ENCODE measurements around the gene TMPRSS6.

Gene TMPRSS6

DNA sequence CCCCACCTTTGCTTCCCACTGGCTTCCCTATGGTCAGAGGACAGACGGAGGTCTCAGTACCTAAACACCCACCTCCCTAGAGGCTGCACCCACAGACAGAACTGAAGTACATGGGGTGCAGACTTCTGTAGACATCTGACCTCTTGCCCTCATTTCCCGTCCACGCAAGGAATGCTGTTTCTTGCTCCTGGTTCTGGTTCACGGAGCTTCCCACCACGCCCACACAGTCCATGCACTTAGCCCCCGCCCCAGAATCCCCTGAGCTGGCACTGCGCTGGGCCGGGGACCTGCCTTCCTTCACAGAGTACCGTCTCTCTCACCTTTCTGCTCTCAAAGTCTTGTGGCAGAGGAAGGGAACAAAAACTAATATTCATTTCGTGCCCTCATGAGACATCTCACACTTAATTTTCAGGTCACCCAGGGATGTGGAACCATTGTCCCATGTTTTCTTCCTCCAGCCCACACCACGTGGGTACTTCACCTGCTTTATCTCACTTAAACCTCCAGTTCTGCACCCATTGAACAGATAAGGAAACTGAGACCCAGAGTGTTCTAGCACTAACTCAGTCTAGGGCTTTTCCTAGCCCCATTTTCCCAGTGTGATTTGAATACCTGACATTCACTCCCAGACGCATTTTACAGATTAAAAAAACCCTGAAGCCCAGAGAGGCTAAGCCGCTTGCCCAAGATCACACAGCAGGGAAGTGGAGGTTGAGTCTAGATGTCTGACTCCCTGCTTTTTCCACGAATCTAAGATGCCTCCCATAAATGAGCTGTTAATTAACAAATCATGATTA lies 5.7 kb downstream of the TMPRSS6 start:
- H4K20me1 ChIP-seq (ENCODE audit: low read depth, low read length): no peaks in the 10 kb centered on the region
- H3K36me3 ChIP-seq (ENCODE audit: low read length): no peaks in the 10 kb centered on the region
- H3K9me2 ChIP-seq (replicated peaks; ENCODE audit: insufficient read depth, low read length): no peaks in the 10 kb centered on the region
- H3K27me3 ChIP-seq (ENCODE audit: low read length): no peaks in the 10 kb centered on the region
- TF ChIP-seq EZH2phosphoT487 (conservative IDR thresholded peaks at IDR 0.05; ENCODE audit: low read length): no peak
- TF ChIP-seq, protein P1, sequence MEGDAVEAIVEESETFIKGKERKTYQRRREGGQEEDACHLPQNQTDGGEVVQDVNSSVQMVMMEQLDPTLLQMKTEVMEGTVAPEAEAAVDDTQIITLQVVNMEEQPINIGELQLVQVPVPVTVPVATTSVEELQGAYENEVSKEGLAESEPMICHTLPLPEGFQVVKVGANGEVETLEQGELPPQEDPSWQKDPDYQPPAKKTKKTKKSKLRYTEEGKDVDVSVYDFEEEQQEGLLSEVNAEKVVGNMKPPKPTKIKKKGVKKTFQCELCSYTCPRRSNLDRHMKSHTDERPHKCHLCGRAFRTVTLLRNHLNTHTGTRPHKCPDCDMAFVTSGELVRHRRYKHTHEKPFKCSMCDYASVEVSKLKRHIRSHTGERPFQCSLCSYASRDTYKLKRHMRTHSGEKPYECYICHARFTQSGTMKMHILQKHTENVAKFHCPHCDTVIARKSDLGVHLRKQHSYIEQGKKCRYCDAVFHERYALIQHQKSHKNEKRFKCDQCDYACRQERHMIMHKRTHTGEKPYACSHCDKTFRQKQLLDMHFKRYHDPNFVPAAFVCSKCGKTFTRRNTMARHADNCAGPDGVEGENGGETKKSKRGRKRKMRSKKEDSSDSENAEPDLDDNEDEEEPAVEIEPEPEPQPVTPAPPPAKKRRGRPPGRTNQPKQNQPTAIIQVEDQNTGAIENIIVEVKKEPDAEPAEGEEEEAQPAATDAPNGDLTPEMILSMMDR (IDR thresholded peaks at IDR 0.05; ENCODE audit: insufficient read depth, low read length, poor library complexity, severe bottlenecking): no peak
- no peak overlapping the region for H3K4me2 ChIP-seq (ENCODE audit: low read depth, low read length, poor library complexity, severe bottlenecking)
- no peaks in the 10 kb centered on the region for H3K79me2 ChIP-seq (ENCODE audit: insufficient read depth, low read length)
- no peak overlapping the region for H3K4me3 ChIP-seq (ENCODE audit: insufficient read depth, low read length, poor library complexity, severe bottlenecking)
- H3K27ac ChIP-seq (ENCODE audit: low read depth, low read length): no peak overlapping the region
- no peak overlapping the region for H2AFZ ChIP-seq (ENCODE audit: low read depth, low read length, severe bottlenecking)
- H3F3A ChIP-seq (ENCODE audit: insufficient read depth): no peaks in the 10 kb centered on the region
- H3K9ac ChIP-seq (ENCODE audit: low read length): no peak overlapping the region
- H3K9me3 ChIP-seq (ENCODE audit: insufficient read depth, low read length): no peaks in the 10 kb centered on the region

DNA sequence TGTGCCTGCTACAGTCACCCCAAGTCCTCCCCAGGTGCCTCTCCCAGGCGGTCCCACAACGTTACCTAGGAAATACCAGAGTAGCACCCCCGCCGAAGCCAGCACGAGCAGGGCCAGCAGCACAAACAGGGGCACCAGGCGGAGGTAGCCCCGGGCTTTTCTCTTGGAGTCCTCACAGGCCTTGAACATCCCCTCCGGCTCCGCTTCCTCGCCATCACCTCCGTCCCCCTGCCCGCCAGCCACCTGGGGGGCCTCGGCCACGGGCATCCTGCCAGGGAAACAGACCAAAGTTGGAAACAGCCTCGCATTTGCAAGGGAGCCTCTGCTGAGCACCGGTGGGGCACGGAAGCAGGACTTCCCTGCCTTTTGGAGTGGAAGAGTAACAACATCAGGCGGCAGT lies 6.4 kb downstream of the TMPRSS6 start:
- Histone ChIP-seq H4K20me1 (ENCODE audit: low read depth, low read length) (no peaks in the 10 kb centered on the region), H3K4me3 (ENCODE audit: insufficient read depth, low read length, poor library complexity, severe bottlenecking) (no peak overlapping the region), H3K9me2 (replicated peaks; ENCODE audit: insufficient read depth, low read length) (no peaks in the 10 kb centered on the region), H3K27me3 (ENCODE audit: low read length) (no peaks in the 10 kb centered on the region), H3K9ac (ENCODE audit: low read length) (no peak overlapping the region), H3K27ac (ENCODE audit: low read depth, low read length) (no peak overlapping the region), H3K36me3 (ENCODE audit: low read length) (no peaks in the 10 kb centered on the region), H2AFZ (ENCODE audit: low read depth, low read length, severe bottlenecking) (no peak overlapping the region), H3K4me2 (ENCODE audit: low read depth, low read length, poor library complexity, severe bottlenecking) (no peak overlapping the region), H3K9me3 (ENCODE audit: insufficient read depth, low read length) (no peaks in the 10 kb centered on the region), H3K79me2 (ENCODE audit: insufficient read depth, low read length) (no peaks in the 10 kb centered on the region), H3F3A (ENCODE audit: insufficient read depth) (no peaks in the 10 kb centered on the region)
- TF ChIP-seq, protein P1 (IDR thresholded peaks at IDR 0.05; ENCODE audit: insufficient read depth, low read length, poor library complexity, severe bottlenecking): no peak
- no peak for TF ChIP-seq EZH2phosphoT487 (conservative IDR thresholded peaks at IDR 0.05; ENCODE audit: low read length)

DNA sequence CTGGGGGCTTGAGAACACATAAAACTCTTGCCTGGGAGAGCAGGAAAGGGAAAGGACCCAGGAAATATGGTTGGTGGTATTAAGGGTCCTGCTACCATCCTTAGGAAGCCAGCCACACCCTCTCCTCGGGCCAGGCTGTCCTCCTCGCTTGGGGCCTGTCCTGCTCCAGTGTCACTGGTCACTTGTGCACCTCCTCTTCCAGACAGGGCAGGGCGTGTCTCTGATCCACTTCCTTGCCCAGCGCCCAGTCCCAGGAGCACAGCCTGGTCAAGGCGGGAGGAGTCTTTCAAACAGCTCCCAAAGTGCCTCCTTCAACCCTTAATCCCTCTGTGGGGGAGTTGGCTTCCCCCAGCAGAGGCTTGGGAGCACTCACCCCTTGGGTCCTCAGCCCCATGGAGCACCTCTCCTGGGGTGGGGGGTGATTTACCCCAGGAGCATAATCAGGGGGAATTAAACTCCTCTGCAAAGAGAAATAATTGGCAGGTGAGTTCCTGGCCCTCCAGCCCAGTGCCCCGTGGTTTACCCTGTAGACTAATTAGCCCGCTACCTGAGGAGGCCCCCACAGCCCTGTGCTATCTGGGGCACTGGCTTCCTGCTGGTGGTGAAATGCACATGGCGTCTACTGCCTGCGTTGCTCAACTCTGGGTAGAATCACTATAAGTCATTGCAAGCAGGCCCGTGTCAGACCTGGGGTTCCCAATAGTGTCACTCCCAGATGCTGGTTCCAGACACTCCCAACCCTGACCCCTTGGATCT lies 8.0 kb downstream of the TMPRSS6 start:
- Histone ChIP-seq H3K4me3 (ENCODE audit: insufficient read depth, low read length, poor library complexity, severe bottlenecking) (no peak overlapping the region), H3K36me3 (ENCODE audit: low read length) (no peaks in the 10 kb centered on the region), H3F3A (ENCODE audit: insufficient read depth) (no peaks in the 10 kb centered on the region), H4K20me1 (ENCODE audit: low read depth, low read length) (no peaks in the 10 kb centered on the region), H2AFZ (ENCODE audit: low read depth, low read length, severe bottlenecking) (no peak overlapping the region), H3K27ac (ENCODE audit: low read depth, low read length) (no peak overlapping the region), H3K27me3 (ENCODE audit: low read length) (no peaks in the 10 kb centered on the region), H3K9me2 (replicated peaks; ENCODE audit: insufficient read depth, low read length) (no peaks in the 10 kb centered on the region), H3K9me3 (ENCODE audit: insufficient read depth, low read length) (no peaks in the 10 kb centered on the region), H3K4me2 (ENCODE audit: low read depth, low read length, poor library complexity, severe bottlenecking) (no peak overlapping the region), H3K79me2 (ENCODE audit: insufficient read depth, low read length) (no peaks in the 10 kb centered on the region), H3K9ac (ENCODE audit: low read length) (no peak overlapping the region)
- TF ChIP-seq, protein P1 (IDR thresholded peaks at IDR 0.05; ENCODE audit: insufficient read depth, low read length, poor library complexity, severe bottlenecking): no peak
- TF ChIP-seq EZH2phosphoT487 (conservative IDR thresholded peaks at IDR 0.05; ENCODE audit: low read length): no peak

Data from SU-DHL-6 (cell line).